Osteocyte (in vitro differentiated cells): Measurements from ENCODE around the gene GRM7. TPM values are rescaled to one million over a fixed set of nuclear protein-coding genes. Genes with fewer than 3 reads are reported as not detected.
A peak's percentile ranks its signal among the peaks of the same experiment; 100 is the strongest.

Experiments used
- DNase-seq: peaks from one replicate; pipeline ENCODE4 v3.0.0; 2021; ENCODE audit warnings: mixed read lengths; ENCODE audit not compliant: unreplicated experiment; ENCODE audit errors: extremely low spot score
- H3K27ac Mint-ChIP-seq: one replicate; pipeline ENCODE4 v1.8.0; 2021; ENCODE audit warnings: mild to moderate bottlenecking, mixed read lengths; ENCODE audit not compliant: unreplicated experiment
- H3K27me3 Mint-ChIP-seq: one replicate; pipeline ENCODE4 v1.8.0; 2021; ENCODE audit warnings: mixed read lengths; ENCODE audit not compliant: unreplicated experiment
- H3K36me3 Mint-ChIP-seq: one replicate; pipeline ENCODE4 v1.8.0; 2021; ENCODE audit warnings: mixed read lengths; ENCODE audit not compliant: unreplicated experiment
- H3K4me1 Mint-ChIP-seq: one replicate; pipeline ENCODE4 v1.8.0; 2021; ENCODE audit warnings: mixed read lengths; ENCODE audit not compliant: unreplicated experiment
- H3K4me3 Mint-ChIP-seq: one replicate; pipeline ENCODE4 v1.8.0; 2021; ENCODE audit warnings: mild to moderate bottlenecking, moderate library complexity, mixed read lengths; ENCODE audit not compliant: unreplicated experiment
- H3K9me3 Mint-ChIP-seq: one replicate; pipeline ENCODE4 v1.8.0; 2021; ENCODE audit warnings: mixed read lengths; ENCODE audit not compliant: unreplicated experiment
- CTCF ChIP-seq: fragments of 200-600 bp; sonication (generic); IDR thresholded peaks from 2 replicates; pipeline ENCODE4 v1.5.0; 2021; ENCODE audit warnings: antibody characterized with exemption, mild to moderate bottlenecking, moderate library complexity
- total RNA-seq: library from RNA; stranded (reverse); gene quantifications from 2 replicates; pipeline ENCODE4 v1.2.1, GENCODE V29; 2021

GRM7 gene
- total RNA-seq, 1 donor from 2014 or later, result not detected

DNA sequence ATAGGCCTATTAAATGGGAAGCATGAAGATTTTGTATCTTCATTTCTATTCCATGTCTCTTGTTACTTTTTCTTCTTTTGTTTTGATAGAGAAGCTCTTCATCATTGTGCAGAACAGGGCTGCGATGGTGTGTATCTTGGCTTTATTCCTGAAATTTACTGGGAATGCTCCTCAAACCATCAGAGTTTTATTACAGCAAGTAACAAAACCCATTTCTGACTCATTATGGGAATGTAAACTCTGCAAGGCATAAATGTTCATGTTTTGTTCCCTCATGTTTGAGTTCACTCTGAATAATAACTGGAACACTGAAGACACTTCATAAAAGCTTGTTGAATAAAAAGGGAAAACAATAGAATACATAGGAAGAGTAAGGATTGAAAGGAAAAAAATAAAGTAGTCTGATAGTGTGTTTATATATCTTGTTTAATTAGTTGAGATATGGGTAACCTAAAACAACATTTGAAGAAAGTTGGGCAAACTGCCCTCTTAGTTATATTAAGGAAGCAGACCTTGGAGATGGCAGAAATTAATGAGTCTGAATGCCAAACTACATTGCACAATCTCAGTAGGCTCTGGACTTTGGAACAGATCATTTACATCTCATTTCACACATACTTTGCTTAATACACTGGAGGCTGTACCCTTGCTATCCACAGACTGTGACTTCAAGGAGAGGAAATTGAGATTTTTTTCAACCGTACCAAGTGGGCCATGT is 521.5 kb downstream of the GRM7 start:
- H3K4me1 Mint-ChIP-seq, result peaks cover 15% of the 10 kb centered on the region
- peak overlapping the region; percentile 27 for H3K27ac Mint-ChIP-seq
- no peaks in the 10 kb centered on the region for H3K27me3 Mint-ChIP-seq
- no peak overlapping the region for H3K4me3 Mint-ChIP-seq
- no peak for DNase-seq
- H3K36me3 Mint-ChIP-seq, result no peaks in the 10 kb centered on the region
- peaks cover 5% of the 10 kb centered on the region for H3K9me3 Mint-ChIP-seq
- TF ChIP-seq CTCF, result no peak

- TF ChIP-seq CTCF, result no peak
- Mint-ChIP-seq H3K27ac (no peak overlapping the region), H3K9me3 (peaks cover 5% of the 10 kb centered on the region)
Observed at GRCh38 chr3:7385635-7386034, 524.7 kb downstream of the GRM7 start.

GRCh38 chr3:7388026-7388425 is 527.1 kb downstream of the GRM7 start:
- Mint-ChIP-seq H3K27ac (no peak overlapping the region), H3K4me1 (peaks cover 4% of the 10 kb centered on the region), H3K9me3 (peaks cover 10% of the 10 kb centered on the region), H3K27me3 (no peaks in the 10 kb centered on the region), H3K4me3 (no peak overlapping the region), H3K36me3 (no peaks in the 10 kb centered on the region)
- no peak for DNase-seq
- no peak for TF ChIP-seq CTCF

More at GRCh38 chr3:7385635-7386034, 524.7 kb downstream of the GRM7 start:
- no peaks in the 10 kb centered on the region for H3K27me3 Mint-ChIP-seq
- no peak for DNase-seq
- H3K36me3 Mint-ChIP-seq, result no peaks in the 10 kb centered on the region
- H3K4me1 Mint-ChIP-seq, result peaks cover 15% of the 10 kb centered on the region
- no peak overlapping the region for H3K4me3 Mint-ChIP-seq

- DNase-seq, result no peak
- TF ChIP-seq CTCF, result no peak
- Mint-ChIP-seq H3K9me3 (peaks cover 5% of the 10 kb centered on the region), H3K36me3 (no peaks in the 10 kb centered on the region), H3K27ac (no peak overlapping the region), H3K27me3 (no peaks in the 10 kb centered on the region), H3K4me3 (no peak overlapping the region), H3K4me1 (no peaks in the 10 kb centered on the region)
Observed at GRCh38 chr3:7392206-7392605, 531.3 kb downstream of the GRM7 start.

DNA sequence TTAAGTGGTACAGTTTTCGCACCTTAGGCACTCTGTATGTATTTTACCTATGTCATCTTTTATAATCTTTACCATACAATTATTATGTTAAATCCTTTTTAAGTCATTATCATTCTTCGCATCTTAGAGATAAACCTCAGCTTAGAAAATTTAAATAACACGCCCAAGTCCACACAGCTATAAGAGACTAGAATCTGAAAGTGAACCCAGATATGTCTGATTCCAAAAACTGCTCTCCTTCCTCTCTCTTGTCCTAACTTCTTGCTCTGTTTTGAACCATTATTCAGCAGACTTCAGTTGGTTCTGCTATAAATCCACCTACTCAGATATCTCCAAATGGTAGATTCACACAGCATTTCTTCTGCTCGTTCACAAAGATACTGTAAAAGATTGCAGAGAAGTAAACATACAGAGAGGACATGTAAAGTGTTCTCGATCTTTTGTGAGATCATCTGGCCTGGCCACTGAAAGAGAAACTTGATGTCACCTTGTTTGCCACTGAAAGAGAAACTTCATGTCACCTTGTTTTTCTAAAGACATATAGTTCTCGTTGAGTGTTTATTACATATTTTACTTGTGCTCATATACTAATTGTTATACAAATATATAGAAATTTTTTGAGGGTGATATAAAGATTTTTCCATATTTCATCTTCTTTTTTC is 533.2 kb downstream of the GRM7 start:
- H3K27me3 Mint-ChIP-seq, result no peaks in the 10 kb centered on the region
- DNase-seq, result no peak
- peaks cover 5% of the 10 kb centered on the region for H3K9me3 Mint-ChIP-seq
- H3K36me3 Mint-ChIP-seq, result no peaks in the 10 kb centered on the region
- H3K4me1 Mint-ChIP-seq, result no peaks in the 10 kb centered on the region
- no peak for TF ChIP-seq CTCF
- H3K27ac Mint-ChIP-seq, result no peak overlapping the region
- no peak overlapping the region for H3K4me3 Mint-ChIP-seq
